GM11168 (cell line): Measurements from ENCODE around the gene ZNF732.
"Not testable (repeated sequence)": the region's sequence is repeated elsewhere in the genome, so short reads cannot be mapped to it uniquely, and the experiment has no call there.

ENCODE experiments used
- in situ Hi-C: fragments of 300-500 bp; cut with MboI; formaldehyde crosslinking; loops from one replicate; pipeline ENCODE4 v1.12.0; 2022; ENCODE audit warnings: low sequenced_read_pairs; ENCODE audit not compliant: unreplicated experiment

Gene ZNF732

GRCh38 chr4:256492-256891, 48.8 kb downstream of the ZNF732 start:
- in situ Hi-C loops, result no loop called here

- in situ Hi-C loops, result no loop called here
Observed at GRCh38 chr4:253936-254756, 51.1 kb downstream of the ZNF732 start.

DNA sequence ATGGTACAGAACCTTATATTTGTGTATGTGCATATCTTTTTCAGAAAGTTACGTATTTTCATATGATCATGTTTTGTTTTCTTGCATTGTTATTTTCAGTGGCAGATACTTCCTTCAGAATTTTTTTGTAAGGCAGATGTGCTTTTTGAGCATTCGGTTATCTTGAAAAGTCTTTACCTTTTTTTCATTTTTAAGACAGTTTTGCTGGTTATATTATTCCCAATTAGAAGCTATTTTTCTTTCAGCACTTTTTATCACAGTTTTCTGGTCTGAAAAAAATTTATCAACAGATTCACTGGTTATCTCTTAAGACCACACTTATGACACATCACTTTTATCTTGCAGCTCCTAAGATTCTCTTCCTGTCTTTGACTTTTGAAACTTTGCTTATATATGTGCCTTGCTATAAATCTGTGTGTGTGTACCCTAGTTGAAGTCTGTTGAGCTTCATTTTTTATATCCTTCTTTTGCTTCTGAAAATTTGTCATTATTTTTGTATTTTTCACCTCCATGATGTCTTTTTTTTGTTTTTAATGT, 53.1 kb downstream of the ZNF732 start:
- in situ Hi-C loops, result no loop called here

- in situ Hi-C loops, result no loop called here
Observed at GRCh38 chr4:244471-244870, 60.8 kb downstream of the ZNF732 start.

GRCh38 chr4:243426-243825, 61.8 kb downstream of the ZNF732 start:
- in situ Hi-C loops, result no loop called here

GRCh38 chr4:242121-242848, 63.0 kb downstream of the ZNF732 start:
- in situ Hi-C loops, result no loop called here

DNA sequence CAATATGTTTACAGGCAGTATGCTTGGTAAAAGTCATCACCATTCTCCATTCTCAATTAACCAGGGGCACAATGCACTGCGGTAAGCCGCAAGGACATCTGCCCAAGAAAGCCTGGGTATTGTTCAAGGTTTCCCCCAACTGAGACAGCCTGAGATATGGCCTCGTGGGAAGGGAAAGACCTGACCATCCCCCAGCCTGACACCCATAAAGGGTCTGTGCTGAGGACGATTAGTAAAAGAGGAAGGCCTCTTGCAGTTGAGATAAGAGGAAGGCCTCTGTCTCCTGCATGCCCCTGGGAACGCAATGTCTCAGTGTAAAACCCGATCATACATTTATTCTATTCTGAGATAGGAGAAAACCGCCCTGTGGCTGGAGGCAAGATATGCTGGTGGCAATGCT, 63.9 kb downstream of the ZNF732 start:
- in situ Hi-C loops, result not testable (repeated sequence)

DNA sequence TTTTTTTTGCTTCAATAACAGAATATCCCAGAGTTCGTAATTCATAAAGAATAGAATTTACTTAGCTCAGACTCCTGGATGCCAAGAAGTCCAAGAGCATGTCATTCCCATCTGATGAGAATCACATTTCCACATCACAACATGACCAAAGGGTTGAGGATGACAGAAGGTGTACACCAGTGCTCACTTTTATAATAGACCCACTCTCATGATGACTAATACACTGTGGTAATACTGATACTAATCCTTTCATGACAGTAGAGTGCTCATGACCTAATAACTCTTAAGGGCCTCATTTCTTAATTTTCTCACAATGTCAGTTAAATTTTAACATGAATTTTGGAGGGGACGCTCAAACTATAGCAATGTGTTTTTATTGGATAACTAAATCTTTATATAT, 69.2 kb downstream of the ZNF732 start:
- in situ Hi-C loops, result no loop called here

DNA sequence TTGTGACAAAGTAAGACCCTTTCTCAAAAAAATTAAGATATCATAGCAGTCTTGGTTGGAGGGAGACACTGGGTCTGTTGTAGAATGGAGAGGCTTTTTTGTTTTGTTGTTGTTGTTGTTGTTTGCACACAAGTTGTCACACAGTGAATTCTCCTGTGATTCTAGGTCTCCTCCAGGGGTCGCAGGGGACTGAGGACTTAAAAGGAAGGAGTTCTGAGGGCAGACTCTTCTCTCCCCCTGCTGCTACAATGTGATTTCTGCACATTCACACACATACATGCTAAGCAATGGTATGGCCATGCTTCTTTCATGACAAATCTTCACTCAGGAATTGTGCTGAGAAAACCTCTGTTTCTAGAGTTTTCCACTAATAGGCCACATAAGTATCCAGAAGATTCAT, 71.1 kb downstream of the ZNF732 start:
- in situ Hi-C loops, result no loop called here

DNA sequence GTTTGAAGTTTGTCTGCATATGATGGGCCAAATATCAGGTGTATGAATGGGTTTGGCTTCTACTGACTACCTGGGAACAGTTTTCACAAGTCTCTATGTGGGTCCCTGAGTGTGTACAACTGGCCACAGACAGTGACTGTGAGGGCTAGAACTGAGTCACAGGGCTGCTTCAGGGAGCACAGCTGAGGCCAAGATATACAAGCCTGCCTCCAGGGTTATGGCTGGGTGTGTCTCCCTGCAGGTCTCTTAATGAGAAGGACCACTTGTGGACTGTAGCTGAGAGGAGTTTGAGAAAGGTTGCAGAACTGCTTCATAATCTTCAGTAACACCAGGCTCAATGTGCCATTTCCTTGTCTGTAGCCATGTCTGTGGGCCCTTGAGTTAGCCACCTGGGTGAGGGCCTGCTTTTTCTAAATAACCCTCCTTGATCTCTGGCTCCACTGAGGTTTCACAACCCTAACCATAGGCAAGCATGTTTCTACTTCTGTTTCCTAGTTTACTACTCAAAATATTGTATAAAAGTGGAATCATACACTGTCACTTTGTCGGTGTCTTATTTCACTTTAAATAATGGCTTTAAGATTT, 81.3 kb downstream of the ZNF732 start:
- in situ Hi-C loops, result no loop called here
